Measurements from ENCODE around the gene FADS3. TPM values are rescaled to one million over a fixed set of nuclear protein-coding genes. Genes with fewer than 3 reads are reported as not detected.
A peak's percentile ranks its signal among the peaks of the same experiment; 100 is the strongest.

The FADS3 gene
- polyA plus RNA-seq, 1 donor = 9.1 TPM

DNA sequence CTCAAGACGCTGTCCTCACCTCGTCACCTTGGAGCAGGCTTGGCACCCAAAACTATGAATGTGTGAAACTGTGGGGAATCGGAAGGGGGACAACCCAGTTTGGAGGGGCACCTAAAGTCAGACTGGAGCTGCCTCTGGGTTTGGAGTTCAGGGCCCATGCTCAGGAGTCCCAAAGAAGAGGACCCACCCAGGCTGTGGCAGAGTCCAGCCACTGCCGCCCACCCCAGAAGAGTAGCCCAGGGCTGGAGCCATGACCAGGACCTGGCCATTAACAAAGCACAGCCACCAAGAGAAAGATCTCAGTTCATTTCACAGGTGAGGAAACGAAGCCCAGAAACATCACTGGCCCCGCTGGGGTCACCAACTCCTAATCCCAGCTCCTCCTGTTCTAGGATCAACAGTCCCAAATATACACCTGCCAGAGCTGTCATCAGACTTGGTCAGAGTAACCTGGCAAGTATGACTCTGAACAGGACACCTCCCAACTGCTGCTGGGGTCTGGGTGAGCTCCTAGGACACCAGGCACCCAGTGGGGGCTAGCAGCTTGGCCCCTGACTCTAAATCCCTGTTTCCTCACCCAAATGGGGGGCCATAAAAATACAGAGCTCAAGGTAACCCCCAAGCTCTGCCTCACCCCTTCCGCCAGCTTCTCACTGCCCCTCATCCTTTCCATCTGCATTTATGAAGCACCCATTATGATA is 23.3 kb upstream of the FADS3 start:
- H3K4me1 ChIP-seq (ENCODE audit: control insufficient read depth, insufficient read depth, low read length) = peaks cover 21% of the 10 kb centered on the region
- H3K36me3 ChIP-seq (ENCODE audit: control insufficient read depth, insufficient read depth, low read length) = no peaks in the 10 kb centered on the region
- DNase-seq = no peak
- H3K27ac ChIP-seq (ENCODE audit: low read length) = no peak overlapping the region
- no CpG with 5 or more reads among the region's 7 CpGs for WGBS (ENCODE audit: insufficient coverage, low lambda C conversion rate)
- no peaks in the 10 kb centered on the region for H3K9me3 ChIP-seq (ENCODE audit: control insufficient read depth, low read depth, low read length)
- peaks cover 4% of the 10 kb centered on the region for H3K27me3 ChIP-seq (ENCODE audit: control insufficient read depth, insufficient read depth, low read length)
- H3K4me3 ChIP-seq (ENCODE audit: low read length) = no peak overlapping the region

GRCh38 chr11:61913699-61914395 is 22.5 kb upstream of the FADS3 start:
- Histone ChIP-seq H3K27me3 (ENCODE audit: control insufficient read depth, insufficient read depth, low read length) (peaks cover 4% of the 10 kb centered on the region), H3K4me3 (ENCODE audit: low read length) (no peak overlapping the region), H3K4me1 (ENCODE audit: control insufficient read depth, insufficient read depth, low read length) (peaks cover 23% of the 10 kb centered on the region), H3K36me3 (ENCODE audit: control insufficient read depth, insufficient read depth, low read length) (no peaks in the 10 kb centered on the region), H3K9me3 (ENCODE audit: control insufficient read depth, low read depth, low read length) (no peaks in the 10 kb centered on the region), H3K27ac (ENCODE audit: low read length) (no peak overlapping the region)
- WGBS (ENCODE audit: insufficient coverage, low lambda C conversion rate) = no CpG with 5 or more reads among the region's 8 CpGs
- no peak for DNase-seq

DNA sequence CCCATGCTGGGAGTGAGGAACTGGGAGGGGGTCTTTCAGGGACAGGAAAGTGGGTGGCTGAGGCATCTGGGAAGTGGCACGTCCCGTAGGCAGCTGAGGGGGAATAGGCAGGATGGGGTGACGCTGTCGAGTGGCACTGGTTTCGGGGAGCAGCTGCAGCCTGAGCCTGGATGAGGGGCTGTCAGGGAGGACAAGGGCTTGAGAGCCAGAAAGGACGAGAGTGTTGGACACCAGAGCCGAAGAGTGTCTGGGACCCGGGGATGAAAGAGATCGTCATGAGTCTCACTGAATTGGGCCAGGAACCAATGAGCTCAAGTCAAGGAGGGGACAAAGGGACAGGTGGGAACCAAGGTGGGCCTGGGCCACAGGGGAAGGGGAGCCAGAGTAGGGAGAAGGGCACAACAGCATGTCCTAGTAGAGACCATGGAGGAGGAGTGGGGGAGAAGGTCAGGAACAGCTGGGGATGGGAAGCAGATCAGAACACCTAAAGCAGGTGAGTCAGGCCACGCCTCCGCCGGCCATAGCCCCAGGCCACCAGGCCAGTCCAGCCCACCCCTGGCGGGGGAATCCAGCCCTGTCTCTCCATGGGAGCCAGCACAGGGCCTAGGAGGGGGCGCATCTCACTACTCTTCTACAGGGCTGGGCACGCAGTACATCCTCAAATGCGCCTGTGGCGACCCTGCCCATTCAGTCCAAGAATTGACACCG is 21.8 kb upstream of the FADS3 start:
- Histone ChIP-seq H3K9me3 (ENCODE audit: control insufficient read depth, low read depth, low read length) (no peaks in the 10 kb centered on the region), H3K27me3 (ENCODE audit: control insufficient read depth, insufficient read depth, low read length) (peaks cover 4% of the 10 kb centered on the region), H3K4me3 (ENCODE audit: low read length) (no peak overlapping the region), H3K27ac (ENCODE audit: low read length) (no peak overlapping the region), H3K36me3 (ENCODE audit: control insufficient read depth, insufficient read depth, low read length) (peaks cover under 1% of the 10 kb centered on the region), H3K4me1 (ENCODE audit: control insufficient read depth, insufficient read depth, low read length) (peaks cover 26% of the 10 kb centered on the region)
- WGBS (ENCODE audit: insufficient coverage, low lambda C conversion rate) = no CpG with 5 or more reads among the region's 18 CpGs
- DNase-seq = no peak

DNA sequence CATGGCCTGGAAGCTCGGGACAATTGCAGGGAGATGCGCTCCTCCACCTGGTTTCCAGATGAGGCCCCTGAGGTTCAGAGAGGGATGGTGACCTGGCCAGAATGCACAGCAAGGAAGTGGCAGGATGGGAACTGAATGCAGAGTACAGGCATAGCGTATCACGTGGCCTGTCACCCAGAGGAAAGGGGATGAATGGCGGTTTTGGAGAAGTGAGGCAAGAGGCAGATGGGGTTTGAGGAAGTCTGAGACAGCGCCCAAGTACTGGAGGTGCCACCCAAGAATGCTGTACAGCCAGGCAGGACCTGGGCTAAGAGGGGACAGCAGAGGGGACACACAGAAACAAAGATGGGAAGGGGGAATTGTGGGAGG is 21.2 kb upstream of the FADS3 start:
- DNase-seq = no peak
- H3K9me3 ChIP-seq (ENCODE audit: control insufficient read depth, low read depth, low read length) = no peaks in the 10 kb centered on the region
- H3K36me3 ChIP-seq (ENCODE audit: control insufficient read depth, insufficient read depth, low read length) = peaks cover 7% of the 10 kb centered on the region
- H3K27me3 ChIP-seq (ENCODE audit: control insufficient read depth, insufficient read depth, low read length) = no peaks in the 10 kb centered on the region
- peaks cover 23% of the 10 kb centered on the region for H3K4me1 ChIP-seq (ENCODE audit: control insufficient read depth, insufficient read depth, low read length)
- H3K4me3 ChIP-seq (ENCODE audit: low read length) = no peak overlapping the region
- no CpG with 5 or more reads among the region's 6 CpGs for WGBS (ENCODE audit: insufficient coverage, low lambda C conversion rate)
- no peak overlapping the region for H3K27ac ChIP-seq (ENCODE audit: low read length)

- H3K9me3 ChIP-seq (ENCODE audit: control insufficient read depth, low read depth, low read length) = no peaks in the 10 kb centered on the region
- WGBS (ENCODE audit: insufficient coverage, low lambda C conversion rate) = 60% methylated on average over 1 of the region's 17 CpGs
- H3K4me3 ChIP-seq (ENCODE audit: low read length) = no peak overlapping the region
- no peak for DNase-seq
- H3K27ac ChIP-seq (ENCODE audit: low read length) = no peak overlapping the region
- H3K4me1 ChIP-seq (ENCODE audit: control insufficient read depth, insufficient read depth, low read length) = peaks cover 23% of the 10 kb centered on the region
- H3K27me3 ChIP-seq (ENCODE audit: control insufficient read depth, insufficient read depth, low read length) = no peaks in the 10 kb centered on the region
- peaks cover 13% of the 10 kb centered on the region for H3K36me3 ChIP-seq (ENCODE audit: control insufficient read depth, insufficient read depth, low read length)
Measured at GRCh38 chr11:61911701-61912529, 20.6 kb upstream of the FADS3 start.

GRCh38 chr11:61911128-61911700 is 19.9 kb upstream of the FADS3 start:
- peaks cover 20% of the 10 kb centered on the region for H3K36me3 ChIP-seq (ENCODE audit: control insufficient read depth, insufficient read depth, low read length)
- WGBS (ENCODE audit: insufficient coverage, low lambda C conversion rate) = no CpG with 5 or more reads among the region's 7 CpGs
- no peak for DNase-seq
- no peak overlapping the region for H3K4me3 ChIP-seq (ENCODE audit: low read length)
- H3K27me3 ChIP-seq (ENCODE audit: control insufficient read depth, insufficient read depth, low read length) = no peaks in the 10 kb centered on the region
- H3K4me1 ChIP-seq (ENCODE audit: control insufficient read depth, insufficient read depth, low read length) = peaks cover 23% of the 10 kb centered on the region
- H3K9me3 ChIP-seq (ENCODE audit: control insufficient read depth, low read depth, low read length) = no peaks in the 10 kb centered on the region
- H3K27ac ChIP-seq (ENCODE audit: low read length) = no peak overlapping the region

DNA sequence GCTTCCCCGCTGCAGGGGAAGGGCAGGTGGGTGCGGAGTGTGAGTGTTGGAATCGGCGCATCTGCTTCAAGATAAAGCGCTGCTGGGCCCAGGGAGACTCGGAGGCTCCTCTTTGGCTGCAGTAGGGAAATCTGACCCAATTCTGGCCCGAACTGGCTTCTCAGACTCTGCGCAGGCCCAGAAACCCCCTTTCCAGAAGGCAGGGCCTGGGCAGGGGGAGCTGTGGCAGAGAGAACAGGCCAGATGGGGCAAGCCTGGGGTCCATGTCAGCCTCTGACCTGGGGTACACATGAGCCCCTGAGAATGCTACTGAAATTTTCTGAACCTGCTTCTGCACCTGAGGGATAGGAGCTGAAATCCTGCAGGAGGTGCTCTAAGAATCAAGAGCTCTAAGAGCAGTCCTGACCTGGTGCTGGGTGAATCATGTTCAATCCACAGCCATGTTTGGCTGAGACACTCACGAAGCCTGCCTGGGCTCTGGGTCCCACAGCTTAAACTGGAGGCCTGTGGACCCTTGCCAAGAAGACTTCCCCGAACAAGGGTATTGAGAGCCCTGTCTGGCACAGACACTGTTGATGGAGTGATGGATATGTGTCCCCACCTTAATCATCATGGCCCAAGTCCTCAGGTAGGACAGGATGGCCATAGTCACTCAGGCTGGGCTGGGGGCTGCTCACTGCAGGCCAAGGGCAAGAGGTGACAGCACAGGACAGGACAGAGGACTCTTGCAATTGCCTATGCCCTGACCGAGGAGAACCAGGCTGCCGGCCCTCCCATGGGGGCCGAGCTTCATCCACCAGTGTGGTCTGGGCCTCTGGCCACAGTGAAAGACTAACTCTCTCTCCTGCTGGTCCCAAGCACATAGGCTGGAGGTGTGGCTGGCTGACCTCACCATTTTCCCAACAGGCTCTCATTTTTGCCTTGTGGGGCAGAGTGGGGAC is 19.1 kb upstream of the FADS3 start:
- no peak overlapping the region for H3K4me3 ChIP-seq (ENCODE audit: low read length)
- H3K27me3 ChIP-seq (ENCODE audit: control insufficient read depth, insufficient read depth, low read length) = no peaks in the 10 kb centered on the region
- no CpG with 5 or more reads among the region's 13 CpGs for WGBS (ENCODE audit: insufficient coverage, low lambda C conversion rate)
- peaks cover 27% of the 10 kb centered on the region for H3K36me3 ChIP-seq (ENCODE audit: control insufficient read depth, insufficient read depth, low read length)
- peaks cover 30% of the 10 kb centered on the region for H3K4me1 ChIP-seq (ENCODE audit: control insufficient read depth, insufficient read depth, low read length)
- H3K27ac ChIP-seq (ENCODE audit: low read length) = no peak overlapping the region
- DNase-seq = no peak
- no peaks in the 10 kb centered on the region for H3K9me3 ChIP-seq (ENCODE audit: control insufficient read depth, low read depth, low read length)

DNA sequence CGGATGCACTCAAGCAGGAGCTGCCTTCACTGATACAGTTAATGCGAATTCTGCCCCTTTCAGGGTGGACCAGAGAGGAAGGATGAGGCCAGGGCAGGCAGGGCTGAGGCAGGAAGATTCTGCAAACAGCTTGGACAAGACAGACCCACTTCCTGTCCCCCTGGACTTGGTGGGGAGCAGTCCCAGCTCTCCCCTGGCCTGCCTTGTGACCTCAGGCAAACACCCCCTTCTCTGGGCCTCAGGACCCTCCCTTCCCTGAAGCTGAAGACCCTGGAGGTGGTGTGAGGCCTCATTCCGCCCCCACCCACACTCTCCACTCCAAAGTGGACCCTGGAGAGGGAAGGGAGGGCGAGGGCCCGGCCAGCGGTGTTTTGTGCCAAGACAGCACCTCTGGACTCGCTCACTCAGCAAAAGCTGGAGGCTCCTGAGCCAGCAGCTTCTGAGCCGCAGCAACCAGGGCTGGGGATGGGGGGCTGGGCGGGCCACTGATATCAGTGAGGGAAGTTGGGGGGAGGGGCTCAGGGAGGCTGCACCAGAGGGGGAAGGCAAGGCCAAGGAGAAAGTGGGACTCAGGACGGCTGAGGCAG is 17.5 kb upstream of the FADS3 start:
- Histone ChIP-seq H3K27me3 (ENCODE audit: control insufficient read depth, insufficient read depth, low read length) (no peaks in the 10 kb centered on the region), H3K4me1 (ENCODE audit: control insufficient read depth, insufficient read depth, low read length) (peaks cover 44% of the 10 kb centered on the region), H3K4me3 (ENCODE audit: low read length) (no peak overlapping the region), H3K36me3 (ENCODE audit: control insufficient read depth, insufficient read depth, low read length) (peaks cover 32% of the 10 kb centered on the region), H3K9me3 (ENCODE audit: control insufficient read depth, low read depth, low read length) (no peaks in the 10 kb centered on the region), H3K27ac (ENCODE audit: low read length) (peak overlapping the region; percentile 65)
- DNase-seq = peak; percentile 64 to 76
- no CpG with 5 or more reads among the region's 10 CpGs for WGBS (ENCODE audit: insufficient coverage, low lambda C conversion rate)

Data from large intestine (tissue), 3 donors.